ENCODE results near the gene PEX11A.

Gene PEX11A

DNA sequence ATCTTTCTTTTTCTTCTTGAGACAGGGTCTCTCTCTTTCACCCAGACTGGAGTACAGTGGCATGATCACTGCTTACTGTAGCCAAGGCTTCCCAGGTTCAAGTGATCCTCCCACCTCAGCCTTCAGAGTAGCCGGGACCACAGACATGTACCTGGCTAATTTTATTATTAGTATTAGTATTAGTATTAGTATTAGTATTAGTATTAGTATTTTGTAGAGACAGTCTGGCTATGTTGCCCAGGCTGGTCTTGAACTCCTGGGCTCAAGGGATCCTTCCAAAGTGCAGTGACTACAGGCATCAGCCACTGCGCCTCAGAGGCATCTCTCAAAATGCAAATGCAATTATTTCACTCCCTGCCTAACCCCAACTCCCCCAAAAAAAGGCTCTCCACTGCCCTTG, 37.0 kb downstream of the PEX11A start:
- no peak overlapping the region for H3K4me3 ChIP-seq (replicated peaks; ENCODE audit: low read depth, low read length)
- TF ChIP-seq, protein P1, sequence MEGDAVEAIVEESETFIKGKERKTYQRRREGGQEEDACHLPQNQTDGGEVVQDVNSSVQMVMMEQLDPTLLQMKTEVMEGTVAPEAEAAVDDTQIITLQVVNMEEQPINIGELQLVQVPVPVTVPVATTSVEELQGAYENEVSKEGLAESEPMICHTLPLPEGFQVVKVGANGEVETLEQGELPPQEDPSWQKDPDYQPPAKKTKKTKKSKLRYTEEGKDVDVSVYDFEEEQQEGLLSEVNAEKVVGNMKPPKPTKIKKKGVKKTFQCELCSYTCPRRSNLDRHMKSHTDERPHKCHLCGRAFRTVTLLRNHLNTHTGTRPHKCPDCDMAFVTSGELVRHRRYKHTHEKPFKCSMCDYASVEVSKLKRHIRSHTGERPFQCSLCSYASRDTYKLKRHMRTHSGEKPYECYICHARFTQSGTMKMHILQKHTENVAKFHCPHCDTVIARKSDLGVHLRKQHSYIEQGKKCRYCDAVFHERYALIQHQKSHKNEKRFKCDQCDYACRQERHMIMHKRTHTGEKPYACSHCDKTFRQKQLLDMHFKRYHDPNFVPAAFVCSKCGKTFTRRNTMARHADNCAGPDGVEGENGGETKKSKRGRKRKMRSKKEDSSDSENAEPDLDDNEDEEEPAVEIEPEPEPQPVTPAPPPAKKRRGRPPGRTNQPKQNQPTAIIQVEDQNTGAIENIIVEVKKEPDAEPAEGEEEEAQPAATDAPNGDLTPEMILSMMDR (IDR thresholded peaks at IDR 0.05; ENCODE audit: low read depth, low read length, missing control alignments), result no peak

DNA sequence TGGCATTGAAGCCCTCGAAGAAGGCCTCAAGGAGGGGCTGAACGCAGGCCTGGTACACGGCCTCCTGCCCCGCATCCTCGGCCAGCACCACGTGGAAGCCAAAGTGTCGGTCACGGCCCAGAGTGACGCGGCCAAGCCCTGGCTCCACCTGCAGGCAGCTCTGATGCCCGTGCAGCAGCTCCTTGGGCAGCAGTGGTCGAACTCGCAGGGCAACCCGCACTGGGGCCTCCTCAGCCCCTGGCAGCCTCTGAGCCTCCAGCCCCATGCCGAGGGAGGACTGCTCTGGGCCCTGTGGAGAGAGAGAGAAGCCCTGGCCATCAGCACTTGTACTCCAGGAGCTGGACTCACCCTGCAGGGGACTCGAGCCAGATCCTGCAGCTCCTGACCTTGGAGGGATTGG, 37.9 kb downstream of the PEX11A start:
- DNase-seq (ENCODE audit: extremely low read depth, low read depth), result no peak
- TF ChIP-seq, protein P1 (IDR thresholded peaks at IDR 0.05; ENCODE audit: low read depth, low read length, missing control alignments), result no peak

More for the DNA sequence above, 37.0 kb downstream of the PEX11A start:
- no peak for DNase-seq (ENCODE audit: extremely low read depth, low read depth)

DNA sequence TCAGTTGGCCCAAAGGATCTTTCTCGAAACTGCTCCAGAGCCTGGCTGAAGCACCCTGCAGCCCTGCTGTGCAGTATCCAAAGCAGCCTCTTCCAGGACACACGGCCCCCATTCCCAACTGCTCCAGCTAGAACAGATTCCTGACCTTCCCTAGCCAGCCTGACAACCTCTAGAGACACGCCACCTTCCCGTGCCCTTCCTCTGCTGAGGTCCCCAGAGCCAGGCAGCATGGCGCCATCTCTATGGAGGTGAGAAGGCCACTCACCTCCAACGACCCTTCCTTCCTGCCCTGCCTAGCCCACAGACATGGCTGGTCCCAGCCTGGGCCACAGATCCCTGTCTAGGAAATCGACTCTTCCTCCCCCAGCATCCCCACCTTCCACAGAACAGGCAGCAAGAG, 38.4 kb downstream of the PEX11A start:
- no peak for DNase-seq (ENCODE audit: extremely low read depth, low read depth)
- H3K4me3 ChIP-seq (replicated peaks; ENCODE audit: low read depth, low read length), result no peak overlapping the region
- TF ChIP-seq, protein P1 (IDR thresholded peaks at IDR 0.05; ENCODE audit: low read depth, low read length, missing control alignments), result no peak

More for the DNA sequence above, 37.9 kb downstream of the PEX11A start:
- H3K4me3 ChIP-seq (replicated peaks; ENCODE audit: low read depth, low read length), result no peak overlapping the region

DNA sequence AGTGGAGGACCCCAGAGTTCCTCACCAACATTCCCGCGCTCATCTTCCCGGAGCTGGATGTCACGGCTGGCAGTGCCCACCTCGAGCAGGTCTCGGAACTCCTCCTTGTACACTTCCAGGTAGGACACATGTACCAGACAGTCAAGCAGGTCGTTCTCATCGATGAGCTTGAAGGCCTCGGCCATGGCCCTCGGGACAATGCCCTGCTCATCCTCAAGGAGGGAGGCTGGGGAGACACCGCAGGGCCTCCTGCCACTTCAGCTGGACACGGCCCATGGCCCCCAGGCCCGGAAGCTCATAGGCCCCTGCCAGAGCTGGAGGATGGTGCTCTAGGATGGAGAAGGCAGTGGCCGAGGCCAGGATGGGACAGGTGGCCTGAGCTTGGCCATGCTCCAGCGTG, 40.8 kb downstream of the PEX11A start:
- TF ChIP-seq, protein P1 (IDR thresholded peaks at IDR 0.05; ENCODE audit: low read depth, low read length, missing control alignments), result no peak
- no peak for DNase-seq (ENCODE audit: extremely low read depth, low read depth)
- no peak overlapping the region for H3K4me3 ChIP-seq (replicated peaks; ENCODE audit: low read depth, low read length)

DNA sequence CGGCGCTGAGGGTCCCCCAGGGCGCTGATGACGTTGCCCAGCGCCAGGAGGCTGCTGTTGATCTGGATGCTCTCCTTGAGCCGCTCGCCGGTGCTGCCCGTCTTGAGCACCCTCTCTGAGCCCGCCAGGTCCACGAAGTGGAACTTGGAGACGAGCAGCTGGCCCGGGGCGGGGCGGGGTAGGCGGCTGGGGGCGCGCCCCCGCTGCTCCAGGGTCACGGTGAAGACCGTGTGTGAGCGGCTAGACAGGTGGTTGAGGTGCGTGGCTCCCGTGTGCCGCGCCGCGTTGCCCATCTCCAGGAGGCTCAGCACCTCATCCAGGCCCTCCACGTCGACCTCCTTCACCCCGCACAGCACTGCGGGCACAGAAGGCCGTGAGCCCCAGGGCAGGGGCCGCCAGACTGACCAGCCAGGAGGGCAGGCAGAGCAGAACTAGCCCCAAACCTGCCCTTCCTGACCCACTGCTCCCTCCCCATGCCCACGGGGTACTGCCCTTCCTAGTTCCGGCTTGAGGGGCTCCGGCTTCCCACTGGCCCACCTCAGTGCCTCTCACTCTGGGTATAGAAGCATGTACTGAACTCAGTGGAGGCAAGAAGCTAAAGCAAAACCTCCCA, 41.4 kb downstream of the PEX11A start:
- TF ChIP-seq, protein P1 (IDR thresholded peaks at IDR 0.05; ENCODE audit: low read depth, low read length, missing control alignments), result no peak
- H3K4me3 ChIP-seq (replicated peaks; ENCODE audit: low read depth, low read length), result no peak overlapping the region
- DNase-seq (ENCODE audit: extremely low read depth, low read depth), result no peak

DNA sequence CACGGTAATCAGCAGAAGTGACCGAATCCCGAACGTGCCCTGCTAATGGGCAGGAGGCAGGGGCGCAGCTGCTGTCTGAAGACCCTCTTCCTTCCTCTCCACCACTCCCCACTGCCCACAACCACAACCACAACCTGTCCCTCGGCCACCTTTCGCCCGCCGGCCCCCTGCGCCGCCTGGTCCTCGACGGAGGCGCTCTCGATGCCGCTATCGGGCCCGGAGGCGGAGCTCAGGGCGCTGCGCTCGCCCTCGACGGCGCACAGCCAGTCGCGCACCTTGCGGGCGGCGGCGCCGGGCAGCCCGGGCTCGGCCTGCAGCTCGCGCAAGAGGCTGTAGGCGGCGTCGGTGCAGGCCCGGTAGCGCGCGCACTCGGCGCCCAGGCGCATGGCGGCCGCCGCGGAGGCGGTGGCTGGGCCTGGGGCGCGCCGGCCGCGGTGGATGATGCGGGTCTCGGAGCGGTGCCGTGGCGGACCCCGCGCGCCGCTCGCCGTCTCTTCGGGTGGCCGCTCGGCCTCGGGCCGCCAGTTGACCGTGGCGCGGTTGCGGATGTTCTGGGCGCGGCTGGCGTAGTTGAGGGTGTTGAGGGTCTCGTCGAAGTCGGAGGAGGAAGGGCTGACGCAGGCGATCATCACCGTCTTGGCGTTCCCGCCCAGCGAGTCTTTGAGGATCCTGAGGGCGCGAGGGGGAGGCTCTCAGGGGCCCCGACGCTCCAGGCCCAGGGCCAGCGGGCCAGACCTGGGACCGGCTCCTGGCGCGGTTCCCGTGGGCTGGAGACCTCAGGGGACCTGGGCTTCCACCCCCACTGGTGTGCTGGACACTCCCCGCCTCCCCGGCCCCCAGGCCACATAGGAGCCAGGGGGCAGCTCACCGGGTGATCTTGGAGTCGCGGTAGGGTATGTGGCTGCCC, 42.2 kb downstream of the PEX11A start:
- no peak for DNase-seq (ENCODE audit: extremely low read depth, low read depth)
- no peak overlapping the region for H3K4me3 ChIP-seq (replicated peaks; ENCODE audit: low read depth, low read length)
- TF ChIP-seq, protein P1 (IDR thresholded peaks at IDR 0.05; ENCODE audit: low read depth, low read length, missing control alignments), result no peak
